Activated gamma-delta T cell (primary cell): ENCODE results near the gene TAF1B.

Source experiments
- DNase-seq: peaks from one replicate; lab custom pipeline; 2025; lab: John Stamatoyannopoulos, UW

Gene TAF1B

DNA sequence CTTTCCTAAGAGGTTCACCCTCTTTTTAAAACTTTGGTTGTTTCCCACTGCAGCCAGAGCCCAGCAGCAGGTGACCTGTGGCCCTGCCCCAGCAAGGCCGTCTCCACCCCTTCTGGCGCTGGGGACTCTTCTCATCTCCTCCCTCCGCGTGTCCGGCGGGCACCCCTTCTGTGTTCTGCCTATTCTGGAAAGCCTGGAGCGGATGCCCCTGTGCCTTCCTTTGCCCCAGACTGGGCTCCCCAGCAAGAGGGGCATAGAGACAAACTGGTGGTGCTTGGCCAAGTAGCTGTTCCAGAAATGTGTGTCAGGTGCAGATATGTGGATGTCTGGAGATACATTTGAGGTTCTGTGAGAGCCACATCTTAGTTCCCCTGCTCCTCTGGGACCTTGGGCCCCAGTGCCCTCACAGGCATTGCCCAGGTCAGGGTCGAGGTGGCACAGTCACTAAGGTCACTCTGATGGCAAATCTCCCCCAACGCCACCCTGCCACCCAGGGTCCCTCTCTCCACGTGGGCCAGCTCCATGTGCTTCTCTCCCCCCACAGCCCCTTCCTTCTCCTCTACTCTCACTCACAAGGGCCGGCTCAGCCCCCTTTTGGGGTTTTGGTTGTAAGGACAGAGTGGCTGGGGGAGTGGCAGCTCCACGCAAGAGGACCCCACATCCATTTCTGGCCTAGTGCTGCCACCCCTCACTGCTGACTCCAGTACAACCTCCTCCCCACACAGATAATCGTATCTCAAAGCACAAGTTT lies 35.5 kb upstream of the TAF1B start:
- no peak for DNase-seq

DNA sequence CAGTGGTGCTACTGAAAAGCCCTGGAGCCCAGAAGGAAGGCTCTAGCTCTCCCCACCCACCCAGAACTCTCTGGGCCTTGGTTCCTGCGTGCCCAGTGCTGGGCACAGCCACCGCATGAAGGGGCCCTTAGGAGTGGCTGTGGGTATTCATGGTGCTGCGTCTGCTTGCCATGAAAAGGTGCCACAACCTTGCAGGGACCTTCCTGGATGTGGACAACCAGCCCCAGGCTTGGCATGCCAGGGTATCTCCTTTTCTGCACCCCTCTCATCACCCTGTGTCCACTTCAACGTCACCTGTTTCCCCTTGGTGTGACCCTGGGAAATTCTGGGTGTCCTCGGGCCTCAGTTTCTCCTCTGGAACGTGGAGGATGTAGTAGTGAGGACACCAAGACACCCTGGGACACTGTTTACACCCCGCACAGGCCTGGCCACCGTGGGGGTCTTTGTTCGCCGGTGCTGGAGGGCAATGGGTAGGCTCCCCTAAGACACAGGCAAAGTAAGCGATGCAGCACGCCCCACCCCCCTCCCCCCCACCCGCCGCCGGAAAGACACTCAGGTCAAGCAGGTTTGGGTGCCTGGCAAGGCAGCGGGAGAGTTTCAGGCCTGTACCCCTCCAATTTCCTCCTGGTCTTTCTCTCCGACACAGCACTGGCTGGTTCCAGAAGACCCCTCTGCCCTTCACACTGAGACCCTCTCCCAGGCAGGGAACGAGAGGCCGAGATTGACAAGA lies 34.8 kb upstream of the TAF1B start:
- no peak for DNase-seq

DNA sequence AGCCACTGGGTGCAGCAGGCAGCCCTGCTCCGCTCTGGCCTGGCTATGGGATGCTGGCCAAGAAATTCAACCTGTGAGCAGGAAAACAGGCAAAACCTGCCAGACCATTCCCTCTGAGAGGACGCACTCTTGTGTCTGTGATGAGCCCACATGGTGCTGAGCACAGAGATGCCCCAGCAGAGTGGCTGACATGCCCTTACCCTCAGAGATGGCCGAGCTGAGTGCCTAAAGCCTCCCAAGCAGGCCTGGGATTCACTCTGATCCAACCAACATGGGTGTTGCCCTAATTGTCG lies 34.3 kb upstream of the TAF1B start:
- DNase-seq = no peak

DNA sequence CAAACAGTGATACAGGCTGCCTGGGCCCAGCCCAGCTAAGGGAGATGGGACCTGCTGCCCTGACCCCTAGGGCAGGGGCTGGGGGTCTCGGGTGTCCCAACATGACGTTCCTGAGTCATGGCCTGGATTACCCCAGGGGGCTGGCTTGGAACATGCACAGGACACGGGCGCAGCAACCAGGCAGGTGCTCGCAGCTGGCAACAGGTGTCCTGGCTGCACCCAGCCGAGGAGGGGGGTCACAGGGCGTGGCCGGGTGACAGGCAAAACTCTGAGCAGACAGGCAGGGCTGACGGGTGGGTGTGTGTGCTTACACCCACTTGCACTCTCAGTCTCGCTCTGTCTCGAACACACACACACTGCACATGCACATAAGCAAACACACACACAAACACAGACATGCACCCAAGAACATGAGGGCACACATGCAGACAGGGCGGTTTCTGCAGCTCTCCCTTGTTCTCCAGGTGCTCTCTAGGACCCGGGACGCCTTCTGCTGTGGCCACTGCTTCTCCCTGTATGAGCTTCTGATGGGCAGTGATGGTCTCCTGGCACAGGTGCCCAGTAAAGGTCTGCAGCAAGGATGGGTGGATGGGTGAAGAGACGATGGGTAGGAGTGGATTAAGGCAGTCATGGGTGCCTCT lies 33.7 kb upstream of the TAF1B start:
- no peak for DNase-seq

DNA sequence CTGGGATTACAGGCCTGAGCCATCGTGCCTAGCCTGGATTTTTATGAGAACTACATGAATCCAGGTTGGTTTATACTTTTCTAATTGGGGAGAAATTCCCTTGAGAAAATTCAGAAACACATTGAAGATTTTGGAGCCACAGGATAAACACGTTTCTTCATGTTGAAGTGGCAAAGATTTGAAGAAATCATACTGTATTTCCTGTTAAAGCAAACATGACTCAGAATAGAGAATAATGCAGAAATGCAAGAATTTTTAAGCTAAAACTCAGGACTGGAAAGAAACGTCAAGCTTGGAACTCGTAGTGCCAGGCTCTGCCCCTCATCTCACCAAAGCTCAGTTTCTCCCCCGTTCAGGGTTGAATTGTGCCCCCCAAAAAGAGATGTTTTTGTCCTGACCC lies 32.1 kb upstream of the TAF1B start:
- no peak for DNase-seq

DNA sequence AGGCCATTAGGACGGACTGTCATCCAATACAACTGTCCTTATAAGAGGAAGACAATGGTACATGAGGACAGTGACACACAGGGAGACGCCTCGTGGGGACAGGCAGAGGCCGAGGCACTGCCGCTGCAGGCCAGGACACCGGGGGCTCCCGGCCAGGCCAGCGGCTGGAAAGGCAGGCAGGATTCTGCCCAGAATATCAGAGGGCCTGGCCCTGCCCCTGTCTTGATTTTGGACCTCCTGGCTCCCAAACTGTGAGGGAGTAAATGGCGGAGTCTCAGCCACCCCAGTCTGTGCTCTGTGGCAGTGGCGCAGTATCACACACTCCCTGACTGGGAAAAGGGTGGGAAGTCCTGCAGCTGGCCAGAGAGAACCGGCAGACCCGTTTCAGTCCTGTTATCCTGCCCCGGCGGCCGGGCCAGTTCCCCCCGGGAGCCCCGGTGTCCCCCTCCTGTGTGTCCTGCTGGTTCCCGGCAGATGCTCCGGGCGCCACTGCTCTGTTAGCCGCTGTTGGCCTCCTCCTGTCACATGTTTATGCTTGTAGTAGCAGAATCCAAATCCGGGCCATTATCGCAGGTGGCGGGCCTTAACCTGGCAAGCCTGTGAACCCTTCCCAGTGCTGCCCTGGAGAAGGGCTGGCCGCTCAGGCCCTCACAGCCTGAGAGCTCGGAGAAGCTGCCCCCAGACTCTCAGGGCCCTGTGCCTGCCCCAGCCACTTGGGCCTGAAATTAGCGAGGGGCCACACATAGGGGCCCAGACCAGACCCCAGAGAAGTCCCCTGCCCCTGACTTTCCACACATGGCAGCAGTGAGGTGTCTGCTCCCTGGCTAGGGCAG lies 31.4 kb upstream of the TAF1B start:
- DNase-seq = no peak

DNA sequence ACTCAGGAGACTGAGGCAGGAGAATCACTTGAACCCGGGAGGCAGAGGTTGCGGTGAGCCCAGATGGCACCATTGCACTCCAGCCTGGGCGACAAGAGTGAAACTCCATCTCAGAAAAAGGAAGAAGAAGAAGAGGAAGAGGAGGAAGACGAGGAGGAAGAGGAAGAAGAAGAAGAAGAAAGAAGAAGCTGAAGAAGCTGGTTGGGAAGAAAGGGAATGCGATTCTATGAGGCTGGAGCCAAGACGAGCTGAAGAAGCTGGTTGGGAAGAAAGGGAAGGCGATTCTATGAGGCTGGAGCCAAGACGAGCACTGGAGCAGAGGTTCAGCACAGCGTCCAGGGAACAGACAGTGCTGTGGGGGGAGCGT lies 30.3 kb upstream of the TAF1B start:
- no peak for DNase-seq

DNA sequence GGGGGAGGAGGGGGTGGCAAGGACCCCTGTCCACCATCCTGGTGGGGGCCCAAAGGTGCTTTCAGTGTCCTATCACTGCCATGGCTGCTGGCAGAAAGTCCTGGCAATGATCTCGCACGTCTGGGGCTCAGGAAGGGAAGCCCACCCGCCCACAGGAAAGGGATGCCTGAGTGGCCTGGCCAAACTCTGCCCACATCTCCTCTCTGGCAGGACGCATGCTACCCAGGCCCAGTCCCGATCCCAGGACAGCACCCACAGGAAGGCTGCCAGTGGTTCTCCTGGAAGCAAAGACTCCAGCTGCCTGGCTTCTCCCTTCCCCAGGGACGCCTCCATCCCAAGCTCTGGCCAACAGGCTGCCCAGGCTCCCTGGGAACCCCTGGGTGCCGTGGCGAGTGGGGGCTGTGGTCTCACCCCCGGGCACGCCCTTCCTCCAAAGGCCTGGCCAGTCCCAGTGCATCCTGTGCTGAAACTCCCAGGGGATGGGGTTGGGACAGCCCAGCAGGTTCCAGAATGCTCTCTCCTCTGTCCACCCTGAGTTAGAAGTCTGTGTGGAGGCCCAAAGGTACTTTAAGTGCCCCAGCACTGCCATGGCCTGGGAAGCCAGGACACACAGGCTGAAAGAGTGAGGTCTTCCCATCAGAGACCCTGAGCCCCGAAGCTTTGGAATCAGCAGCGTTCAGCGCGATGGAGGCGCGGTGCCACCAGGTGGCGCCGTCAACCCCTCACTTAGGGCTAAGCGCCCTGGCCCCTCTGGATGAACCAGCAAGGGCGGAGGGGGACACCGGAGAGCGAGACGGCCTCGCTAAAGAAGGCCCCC lies 29.8 kb upstream of the TAF1B start:
- DNase-seq = peak; percentile 24

DNA sequence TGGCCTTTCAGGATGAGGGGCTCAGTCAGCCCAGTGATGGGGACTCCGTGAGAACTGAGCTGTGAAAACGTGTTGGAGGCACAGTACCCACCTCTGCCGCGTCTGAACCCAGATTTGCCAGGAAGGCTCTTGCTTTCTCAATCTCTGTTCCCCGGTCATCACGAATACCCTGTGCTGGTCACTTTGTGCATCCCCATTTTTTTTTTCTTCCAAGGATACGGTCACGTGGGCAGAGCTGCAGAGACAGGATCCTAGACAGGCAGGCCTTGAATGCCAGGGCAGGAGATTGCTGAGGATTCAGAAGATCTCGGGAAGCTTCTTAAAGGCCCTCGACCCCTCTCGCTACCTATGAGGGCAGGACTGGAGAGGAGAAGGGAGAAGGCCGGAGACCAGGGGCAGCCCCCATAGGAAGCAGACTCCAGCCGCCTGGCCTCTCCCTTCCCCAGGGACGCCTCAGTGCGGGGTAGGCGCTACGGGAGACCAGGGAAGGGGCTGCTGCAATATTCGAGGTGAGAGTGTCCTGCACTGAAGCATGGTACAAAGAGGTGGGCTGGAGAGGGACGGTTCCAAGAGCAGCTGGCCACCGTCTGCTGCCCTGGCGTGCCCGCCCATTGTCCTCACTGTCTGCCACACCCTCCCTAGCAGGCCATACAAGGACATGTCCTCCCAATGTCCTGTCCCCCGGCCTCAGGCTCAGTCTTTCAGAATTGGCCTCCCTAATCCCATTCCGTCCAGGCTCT lies 29.0 kb upstream of the TAF1B start:
- DNase-seq = no peak

DNA sequence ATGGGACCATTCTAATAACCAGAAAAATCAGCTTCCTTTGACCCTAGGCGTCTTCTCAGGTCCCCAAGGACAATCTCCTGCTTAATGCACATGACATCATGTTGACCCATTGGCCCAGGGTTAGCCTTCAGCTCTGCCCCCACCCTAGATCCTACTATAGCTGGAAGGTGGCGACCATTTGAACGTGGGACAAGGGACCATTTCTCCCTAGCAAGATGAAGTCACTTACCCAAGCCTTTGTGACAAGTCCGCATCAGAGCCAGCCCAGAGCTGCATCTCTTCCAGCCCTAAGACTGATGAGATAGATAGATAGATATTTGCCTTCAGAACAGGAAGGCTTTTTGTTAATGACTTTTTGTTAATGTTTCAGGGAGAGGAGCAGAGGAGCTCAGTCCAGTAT lies 28.2 kb upstream of the TAF1B start:
- no peak for DNase-seq

DNA sequence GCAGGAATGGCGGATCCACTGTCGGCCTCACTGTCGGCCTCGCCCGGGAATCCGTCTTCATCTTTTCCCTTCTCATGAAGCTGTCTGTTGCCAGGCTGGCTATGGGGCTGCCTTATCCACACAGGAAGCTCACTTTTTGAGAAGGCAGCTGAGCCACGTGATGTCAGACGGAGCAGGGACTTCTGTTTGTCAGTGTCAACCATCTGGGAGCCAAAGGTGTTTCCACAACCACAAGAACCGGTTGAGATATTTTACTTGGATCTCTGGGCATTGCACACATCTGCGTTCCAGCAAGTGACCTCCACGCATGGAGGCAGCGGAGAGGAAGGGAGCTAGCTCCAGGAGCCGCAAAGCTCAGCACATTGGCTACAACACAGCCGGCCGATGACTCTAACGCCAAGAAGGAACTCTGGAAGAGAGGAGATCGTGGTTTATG lies 27.4 kb upstream of the TAF1B start:
- DNase-seq = no peak

DNA sequence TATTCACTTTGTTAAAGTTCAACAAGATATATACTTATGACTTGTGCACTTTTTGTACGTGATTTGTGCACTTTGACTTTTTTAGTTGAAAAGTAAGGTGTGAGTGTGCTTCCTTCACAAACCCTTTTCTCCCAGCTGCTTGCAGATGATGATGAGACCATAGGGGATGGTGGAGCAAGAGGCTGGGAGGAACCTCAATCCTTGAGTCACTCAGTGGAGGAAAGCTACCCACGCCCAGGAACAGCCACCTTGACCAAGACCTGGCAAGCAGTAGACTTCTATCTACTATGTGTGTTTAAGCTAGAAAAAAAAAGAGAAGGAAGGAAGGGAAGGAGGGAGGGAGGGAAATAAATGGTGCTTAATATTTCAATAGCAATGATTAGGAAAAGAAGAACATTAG lies 25.2 kb upstream of the TAF1B start:
- DNase-seq = no peak

DNA sequence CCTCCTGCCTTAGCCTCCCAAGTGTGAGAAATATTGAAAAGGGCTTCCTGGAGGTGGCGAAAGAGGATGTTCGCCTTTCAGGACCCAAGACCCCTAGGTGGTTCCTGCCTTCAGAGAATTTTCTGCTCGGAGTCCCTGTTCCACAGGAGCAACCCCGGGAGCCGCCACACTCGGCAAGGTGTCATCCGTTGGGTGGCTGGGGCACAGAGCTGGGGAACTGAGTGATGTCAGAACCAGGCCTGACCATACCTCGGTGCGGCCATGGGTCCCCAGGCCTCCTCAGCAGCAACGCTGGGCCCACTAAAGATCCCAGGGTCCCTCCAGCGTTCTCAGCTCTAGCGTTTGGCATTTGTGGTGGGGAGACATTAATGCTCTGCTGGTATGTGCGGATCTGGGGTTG lies 23.7 kb upstream of the TAF1B start:
- no peak for DNase-seq

DNA sequence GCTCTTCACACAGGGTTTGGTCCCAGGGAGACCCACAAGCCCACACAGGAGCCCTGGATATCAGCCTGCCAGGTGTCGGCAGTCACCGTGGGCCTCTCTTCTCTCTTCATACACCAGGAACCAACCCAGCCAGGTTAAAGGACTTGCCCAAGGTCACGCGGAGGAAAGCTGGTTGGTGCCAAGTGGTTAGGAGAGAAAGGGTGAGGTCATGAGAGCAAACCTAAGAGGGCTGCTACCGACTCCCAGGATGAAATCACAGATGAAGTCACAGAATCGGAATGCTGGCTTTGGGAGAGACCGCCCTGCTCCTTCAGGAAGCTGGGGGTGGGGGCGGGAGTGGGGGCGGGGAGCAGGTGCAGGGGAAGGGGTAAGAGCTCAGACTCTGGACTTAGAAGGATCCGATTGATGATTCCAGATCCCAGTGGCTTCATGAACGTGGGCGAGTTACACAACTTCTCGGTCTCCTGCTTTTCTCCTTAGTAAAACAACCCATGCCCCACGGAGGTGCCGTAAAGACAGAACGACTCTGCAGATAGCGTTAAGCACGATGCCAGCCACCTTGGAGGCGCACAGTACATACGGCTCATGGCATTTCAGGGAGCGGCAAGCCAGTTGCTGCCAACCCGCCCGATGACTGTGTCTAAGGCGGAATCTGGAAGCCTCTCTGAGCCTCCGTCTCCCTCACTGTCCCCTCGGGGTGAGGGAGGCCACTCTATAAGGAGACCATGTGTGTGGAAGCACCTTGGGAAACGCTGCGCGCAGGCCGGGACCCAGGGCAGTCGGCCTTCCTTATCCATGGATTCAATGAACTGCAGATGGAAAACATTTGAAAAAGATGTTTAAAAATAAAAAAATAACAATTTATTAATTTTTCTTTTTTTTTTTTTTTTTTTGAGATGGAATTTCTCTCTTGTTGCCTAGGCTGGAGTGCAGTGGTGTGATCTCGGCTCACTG lies 23.0 kb upstream of the TAF1B start:
- no peak for DNase-seq

DNA sequence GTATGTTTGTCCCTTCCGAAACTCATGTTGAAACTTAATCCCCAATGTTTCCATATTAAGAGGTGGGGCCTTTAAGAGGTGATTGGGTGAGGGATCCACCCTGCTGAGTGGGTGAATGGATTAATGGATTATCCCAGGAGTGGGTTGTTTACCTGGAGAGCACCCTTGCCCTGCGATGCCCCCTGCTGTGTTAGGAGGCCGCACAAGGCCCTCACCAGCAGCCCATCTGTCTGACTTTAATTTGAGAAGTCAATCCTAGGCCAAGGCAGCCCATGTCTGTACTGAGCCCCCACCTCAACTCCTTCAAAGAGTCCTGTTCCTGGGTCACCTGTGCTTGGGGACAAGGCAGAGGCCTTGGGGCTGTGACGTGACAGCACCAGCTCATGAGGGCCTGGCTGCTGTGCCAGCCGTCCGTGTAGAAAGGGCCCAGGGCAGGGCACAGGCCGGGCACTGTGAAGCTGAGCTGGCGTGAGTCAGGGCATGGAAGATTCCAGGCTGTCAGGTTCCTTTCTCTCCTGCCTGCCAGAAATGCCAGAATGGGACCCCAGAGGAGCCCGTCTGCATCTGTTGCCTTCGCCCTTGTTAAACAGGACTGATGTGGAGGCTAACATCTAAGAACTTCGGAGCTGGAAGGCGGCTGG lies 21.3 kb upstream of the TAF1B start:
- no peak for DNase-seq

DNA sequence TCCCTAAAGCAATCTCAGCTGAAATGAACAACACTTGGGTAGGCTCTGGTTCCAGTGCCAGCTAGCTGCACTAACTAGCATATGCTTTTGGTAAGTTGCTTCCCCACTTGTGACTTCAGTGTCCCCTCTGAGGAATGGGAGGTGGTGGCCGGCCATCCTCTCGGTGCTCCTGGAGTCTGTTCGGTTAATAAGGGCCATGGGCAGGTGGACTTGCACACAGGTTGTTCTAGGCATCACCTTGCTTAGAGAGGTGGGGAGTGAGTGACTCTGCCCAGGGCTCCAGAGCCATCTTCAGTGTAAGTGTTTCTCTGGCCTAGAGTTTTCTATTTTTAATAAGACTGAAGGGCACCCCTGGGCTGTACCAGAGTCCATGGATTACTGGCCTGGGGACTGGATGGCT lies 18.8 kb upstream of the TAF1B start:
- no peak for DNase-seq

DNA sequence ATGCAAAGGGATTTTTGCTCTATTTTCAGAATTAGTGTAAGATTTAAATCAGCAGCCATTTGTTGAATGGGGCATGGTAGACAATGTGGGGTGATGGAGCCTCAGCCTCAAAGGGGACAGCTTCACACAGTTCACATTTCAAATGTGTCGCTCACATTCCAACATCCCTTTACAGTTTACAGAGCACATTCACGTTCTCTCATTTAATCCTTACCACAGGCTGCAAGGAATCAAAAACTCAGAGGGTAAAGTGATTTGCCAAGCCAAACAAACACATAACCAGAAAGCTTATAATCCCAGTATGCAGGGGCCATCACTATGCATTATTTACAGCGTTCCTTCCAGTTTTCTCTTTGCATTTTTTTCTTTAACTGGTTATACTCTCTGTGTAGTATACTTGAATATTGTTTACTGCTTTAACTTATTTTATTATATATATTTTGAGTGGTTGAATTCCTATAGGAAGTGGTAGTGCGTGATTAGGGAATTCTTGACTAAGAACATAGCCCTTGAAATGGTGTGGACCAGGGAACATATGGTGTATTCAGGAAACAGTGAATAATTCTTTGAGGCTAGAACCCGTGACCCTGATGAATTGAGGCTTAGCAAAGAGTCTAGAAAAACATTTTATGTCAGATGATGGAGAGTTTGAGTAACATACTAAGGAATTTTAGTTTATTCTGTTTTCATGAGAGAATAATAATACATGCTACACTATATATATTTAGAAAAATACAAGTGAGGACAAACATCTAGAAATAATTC lies 18.1 kb upstream of the TAF1B start:
- DNase-seq = no peak

DNA sequence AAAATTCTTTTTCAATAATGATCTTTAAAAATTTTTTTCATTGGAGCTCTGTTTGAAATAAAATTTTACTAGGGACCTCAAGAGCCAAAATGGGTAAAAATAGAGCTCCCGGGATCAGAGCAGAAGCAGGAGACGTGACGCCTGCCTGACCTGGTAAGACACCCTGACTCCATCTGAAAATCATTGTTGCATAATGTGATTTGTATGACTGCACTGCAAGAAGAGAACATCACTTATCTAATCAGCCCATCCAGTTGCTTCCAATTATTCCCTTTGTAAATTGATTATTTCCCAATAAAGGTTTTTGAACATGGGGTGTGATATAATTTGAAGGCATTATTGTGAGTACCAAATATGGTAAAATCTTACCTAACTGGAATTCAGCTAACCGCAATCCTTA lies 17.1 kb upstream of the TAF1B start:
- no peak for DNase-seq
